B cell (primary cell): ENCODE results near the gene EYS. TPM values are rescaled to one million over a fixed set of nuclear protein-coding genes. Genes with fewer than 3 reads are reported as not detected.

Experiments used
- ATAC-seq: fragments of 200-7000 bp; cut with Tn5 transposase; one replicate; pipeline ENCODE4 v1.10.0; 2021; ENCODE audit warnings: low read depth, mild to moderate bottlenecking, moderate number of reproducible peaks, moderate library complexity
- CTCF ChIA-PET: fragments of 350-600 bp; sonication (Branson Sonifier 250); formaldehyde crosslinking; loops from one replicate; lab custom pipeline; 2021; ENCODE audit warnings: antibody characterized with exemption, inconsistent platforms; lab: Charles Lee
- POLR2A ChIA-PET: fragments of 350-600 bp; sonication (Branson Sonifier 250); formaldehyde crosslinking; loops from one replicate; lab custom pipeline; 2021; ENCODE audit warnings: antibody characterized with exemption; lab: Charles Lee
- DNase-seq: peaks from one replicate; pipeline ENCODE4 v3.0.0; 2013
- H2AFZ ChIP-seq: 2 replicates; pipeline ENCODE4 v1.6.1; 2012; ENCODE audit warnings: mild to moderate bottlenecking, low read depth, low read length; ENCODE audit not compliant: insufficient read depth, poor library complexity, severe bottlenecking
- H3K27ac ChIP-seq, 2 donors: 1 replicate in 1 of 2; 2 replicates in 1 of 2; pipeline ENCODE4 v1.5.1; 2012 to 2013; ENCODE audit warnings: low read length in 2 of 2, mild to moderate bottlenecking in 2 of 2, moderate library complexity in 1 of 2
- H3K27me3 ChIP-seq, 4 experiments: fragments of 200-600 bp in 1 of 4; sonication (generic) in 1 of 4; replicated peaks in 1 of 4; 1 replicate in 2 of 4; 2 replicates in 2 of 4; pipeline versions ENCODE4 v1.6.1 to v1.7.0; 2013 to 2016; ENCODE audit warnings: low read length in 3 of 4, mild to moderate bottlenecking in 2 of 4, mixed read lengths in 1 of 4, moderate library complexity in 1 of 4; ENCODE audit not compliant: insufficient read depth in 4 of 4, control insufficient read depth in 3 of 4; ENCODE audit errors: control extremely low read depth in 1 of 4
- H3K36me3 ChIP-seq, 2 experiments: replicated peaks in 1 of 2; 1 replicate in 1 of 2; 2 replicates in 1 of 2; pipeline versions ENCODE4 v1.6.1 to v1.7.1; 2013; ENCODE audit warnings: low read length in 1 of 2; ENCODE audit not compliant: insufficient read depth in 2 of 2, control insufficient read depth in 1 of 2; ENCODE audit errors: control extremely low read depth in 1 of 2, extremely low read depth in 1 of 2
- H3K4me1 ChIP-seq, 2 donors: fragments of 200-600 bp in 1 of 2; sonication (generic) in 1 of 2; 1 replicate in 1 of 2; 2 replicates in 1 of 2; pipeline versions ENCODE4 v1.5.1 to v1.6.1; 2013 to 2017; ENCODE audit warnings: low read length in 2 of 2; ENCODE audit not compliant: control insufficient read depth in 2 of 2, insufficient read depth in 2 of 2
- H3K4me2 ChIP-seq: replicated peaks from 2 replicates; pipeline ENCODE3; 2012; ENCODE audit warnings: mild to moderate bottlenecking, low read depth, low read length; ENCODE audit not compliant: poor library complexity, severe bottlenecking
- H3K4me3 ChIP-seq, 5 experiments: fragments of 200-600 bp in 1 of 5; sonication (generic) in 1 of 5; 1 replicate in 3 of 5; 2 replicates in 2 of 5; pipeline versions ENCODE4 v1.5.1 to v1.7.0; 2011 to 2016; ENCODE audit warnings: low read length in 4 of 5, mild to moderate bottlenecking in 4 of 5, low read depth in 2 of 5, control low read depth in 1 of 5, moderate library complexity in 1 of 5; ENCODE audit not compliant: insufficient read depth in 1 of 5; ENCODE audit errors: control extremely low read depth in 1 of 5, extremely low read depth in 1 of 5
- H3K79me2 ChIP-seq: fragments of 200-600 bp; sonication (generic); one replicate; pipeline ENCODE4 v1.6.0; 2016; ENCODE audit warnings: low read length; ENCODE audit not compliant: control insufficient read depth, insufficient read depth
- H3K9ac ChIP-seq: fragments of 200-600 bp; sonication (generic); 2 replicates; pipeline ENCODE4 v1.6.1; 2017; ENCODE audit warnings: mild to moderate bottlenecking, low read length, moderate library complexity
- H3K9me3 ChIP-seq, 3 donors: one replicate each; pipeline versions ENCODE4 v1.6.1 to v1.7.1; 2013; ENCODE audit warnings: low read length in 2 of 3; ENCODE audit not compliant: control insufficient read depth in 2 of 3, insufficient read depth in 1 of 3; ENCODE audit errors: control extremely low read depth in 1 of 3
- H4K20me1 ChIP-seq: 2 replicates; pipeline ENCODE4 v1.6.0; 2012; ENCODE audit warnings: mild to moderate bottlenecking, low read length; ENCODE audit not compliant: insufficient read depth, control insufficient read depth, poor library complexity, severe bottlenecking
- H3K27ac Mint-ChIP-seq: one replicate; pipeline ENCODE4 v1.8.0; 2021; ENCODE audit warnings: mixed read lengths
- H3K27me3 Mint-ChIP-seq: one replicate; pipeline ENCODE4 v1.8.0; 2021; ENCODE audit warnings: mixed read lengths
- H3K4me1 Mint-ChIP-seq: one replicate; pipeline ENCODE4 v1.8.0; 2021; ENCODE audit warnings: mixed read lengths
- H3K4me3 Mint-ChIP-seq: one replicate; pipeline ENCODE4 v1.8.0; 2021; ENCODE audit warnings: mixed read lengths
- H3K9me3 Mint-ChIP-seq: one replicate; pipeline ENCODE4 v1.8.0; 2022; ENCODE audit warnings: mixed read lengths; ENCODE audit not compliant: insufficient read depth
- CTCF ChIP-seq: fragments of 200-600 bp; IDR thresholded peaks from one replicate; pipeline ENCODE4 v1.8.0; 2022; ENCODE audit warnings: antibody characterized with exemption, mild to moderate bottlenecking
- EZH2 ChIP-seq: IDR thresholded peaks from 2 replicates; pipeline ENCODE4 v1.6.1; 2012; ENCODE audit warnings: borderline replicate concordance, low read depth, mild to moderate bottlenecking, moderate library complexity, low read length; ENCODE audit not compliant: insufficient read depth, poor library complexity, severe bottlenecking
- WGBS: methylation state at CpG from one replicate; pipeline ENCODE4 v1.1.5; 2013; ENCODE audit warnings: missing lambda C conversion rate; ENCODE audit not compliant: insufficient coverage; 5-methylcytosine and 5-hydroxymethylcytosine counted together
- intact Hi-C: fragments of 100-400 bp; cut with micrococcal nuclease; formaldehyde crosslinking; loops from one replicate; pipeline ENCODE4 v1.10.0; 2022
- polyA plus RNA-seq: library from polyadenylated mRNA; depleted of rRNA; stranded (reverse); fragments of >200 nt; gene quantifications from 2 replicates; pipeline ENCODE4 v1.2.3, GENCODE V29; 2012
- total RNA-seq, 2 donors: library from RNA; stranded (reverse); fragments of 120-200 nt in 1 of 2; gene quantifications; 1 replicate in 1 of 2; 2 replicates in 1 of 2; pipeline versions ENCODE4 v1.2.3 to v1.2.4, GENCODE V29; 2013 to 2022

EYS gene
- total and polyA plus RNA-seq, 2 donors (not counting 1 experiment from before 2014, with no cell fraction given) = not detected

GRCh38 chr6:64299176-64299575 lies 1407.8 kb downstream of the EYS start:
- intact Hi-C loops = no loop called here
- ATAC-seq = no peak
- TF ChIP-seq CTCF (no peak), EZH2 (no peak)
- no peaks in the 10 kb centered on the region for H3K27me3 Mint-ChIP-seq
- H3K4me3 ChIP-seq = no peak overlapping the region
- 91% methylated on average over 7 of the region's 7 CpGs for WGBS
- H3K27ac Mint-ChIP-seq = no peak overlapping the region
- H3K36me3 ChIP-seq = no peaks in the 10 kb centered on the region
- no peak overlapping the region for H3K27ac ChIP-seq
- no peaks in the 10 kb centered on the region for H3K9me3 Mint-ChIP-seq
- CTCF ChIA-PET = no interaction called here
- H2AFZ ChIP-seq = no peak overlapping the region
- no peaks in the 10 kb centered on the region for H3K4me1 Mint-ChIP-seq
- H3K79me2 ChIP-seq = no peaks in the 10 kb centered on the region
- H3K4me1 ChIP-seq = no peaks in the 10 kb centered on the region
- POLR2A ChIA-PET = no interaction called here
- H3K9me3 ChIP-seq = peaks cover 0 to 7% (median 3%) of the 10 kb centered on the region in 3 donors
- no peak overlapping the region for H3K4me3 Mint-ChIP-seq
- DNase-seq = no peak
- H3K9ac ChIP-seq = no peak overlapping the region
- no peaks in the 10 kb centered on the region for H4K20me1 ChIP-seq
- H3K27me3 ChIP-seq = no peaks in the 10 kb centered on the region
- no peak overlapping the region for H3K4me2 ChIP-seq

- TF ChIP-seq EZH2 (no peak), CTCF (no peak)
- Histone ChIP-seq H3K9me3 (no peaks in the 10 kb centered on the region), H3K4me2 (no peak overlapping the region), H3K4me3 (no peak overlapping the region), H2AFZ (no peak overlapping the region), H3K9ac (no peak overlapping the region), H4K20me1 (no peaks in the 10 kb centered on the region), H3K79me2 (no peaks in the 10 kb centered on the region), H3K27ac (no peak overlapping the region), H3K36me3 (no peaks in the 10 kb centered on the region), H3K27me3 (no peaks in the 10 kb centered on the region), H3K4me1 (no peaks in the 10 kb centered on the region)
- intact Hi-C loops = no loop called here
- CTCF ChIA-PET = no interaction called here
- ATAC-seq (no peak), DNase-seq (no peak)
- Mint-ChIP-seq H3K27ac (no peak overlapping the region), H3K9me3 (no peaks in the 10 kb centered on the region), H3K4me3 (no peak overlapping the region), H3K4me1 (no peaks in the 10 kb centered on the region), H3K27me3 (no peaks in the 10 kb centered on the region)
- POLR2A ChIA-PET = no interaction called here
These were observed 1413.0 kb downstream of the EYS start for GRCh38 chr6:64294034-64294433.
